ENCODE data around the gene UNC5A.

Gene UNC5A

GRCh38 chr5:176847148-176847547, 36.8 kb downstream of the UNC5A start:
- no peak for DNase-seq

- no peak for DNase-seq
Observed at GRCh38 chr5:176847726-176848290, 37.4 kb downstream of the UNC5A start.

- no peak for DNase-seq
Observed at GRCh38 chr5:176848651-176849050, 38.3 kb downstream of the UNC5A start.

DNA sequence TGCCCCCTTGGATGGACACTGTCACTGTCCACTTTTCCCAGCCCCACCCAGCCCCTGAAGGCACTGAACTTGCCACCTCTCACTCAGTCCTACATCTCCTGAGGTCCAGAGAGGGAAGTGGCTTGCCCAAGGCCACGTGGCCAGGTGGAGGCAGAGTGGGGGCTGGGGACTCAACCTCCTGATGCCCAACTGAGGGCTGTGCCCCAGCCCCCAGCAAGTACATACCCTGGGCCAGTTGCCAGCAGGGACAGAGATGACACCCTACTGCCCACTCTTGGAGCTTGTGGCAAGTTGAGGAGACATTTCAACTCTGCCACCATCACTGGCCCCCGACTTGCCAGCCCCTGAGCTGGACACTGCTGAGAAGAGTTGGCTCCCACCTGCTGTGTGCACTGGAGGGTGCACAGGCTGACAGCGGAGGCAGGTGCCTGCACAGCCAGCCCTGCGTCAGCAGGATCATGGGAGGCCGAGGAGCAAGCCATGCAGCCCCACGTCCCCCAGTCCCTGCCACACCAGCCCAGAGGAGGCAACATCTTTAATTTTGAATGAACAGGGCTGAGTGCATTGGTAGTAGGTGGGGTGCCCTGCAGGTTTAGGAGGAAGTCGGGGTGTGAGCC, 39.4 kb downstream of the UNC5A start:
- DNase-seq = no peak

- no peak for DNase-seq
Observed at GRCh38 chr5:176850371-176851245, 40.2 kb downstream of the UNC5A start.

DNA sequence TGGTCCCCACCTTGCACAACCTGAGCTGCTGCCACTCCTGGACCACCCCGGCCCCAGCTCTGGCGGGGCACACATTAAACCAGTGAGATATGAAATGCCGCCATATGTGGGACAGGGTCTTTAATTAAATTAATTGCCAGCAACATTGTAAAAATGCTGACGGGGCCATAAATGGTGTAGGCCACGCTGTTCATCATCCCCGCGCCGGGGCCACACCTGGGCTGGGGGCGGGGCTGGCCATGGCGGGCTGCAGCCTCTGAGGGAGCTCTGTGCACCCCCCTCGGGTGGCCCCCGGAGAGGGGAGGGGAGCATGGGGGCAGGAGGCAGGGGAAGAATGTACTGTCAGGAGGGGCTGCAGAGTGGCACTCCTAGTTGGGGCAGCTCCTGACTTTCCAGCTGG, 41.0 kb downstream of the UNC5A start:
- no peak for DNase-seq

DNA sequence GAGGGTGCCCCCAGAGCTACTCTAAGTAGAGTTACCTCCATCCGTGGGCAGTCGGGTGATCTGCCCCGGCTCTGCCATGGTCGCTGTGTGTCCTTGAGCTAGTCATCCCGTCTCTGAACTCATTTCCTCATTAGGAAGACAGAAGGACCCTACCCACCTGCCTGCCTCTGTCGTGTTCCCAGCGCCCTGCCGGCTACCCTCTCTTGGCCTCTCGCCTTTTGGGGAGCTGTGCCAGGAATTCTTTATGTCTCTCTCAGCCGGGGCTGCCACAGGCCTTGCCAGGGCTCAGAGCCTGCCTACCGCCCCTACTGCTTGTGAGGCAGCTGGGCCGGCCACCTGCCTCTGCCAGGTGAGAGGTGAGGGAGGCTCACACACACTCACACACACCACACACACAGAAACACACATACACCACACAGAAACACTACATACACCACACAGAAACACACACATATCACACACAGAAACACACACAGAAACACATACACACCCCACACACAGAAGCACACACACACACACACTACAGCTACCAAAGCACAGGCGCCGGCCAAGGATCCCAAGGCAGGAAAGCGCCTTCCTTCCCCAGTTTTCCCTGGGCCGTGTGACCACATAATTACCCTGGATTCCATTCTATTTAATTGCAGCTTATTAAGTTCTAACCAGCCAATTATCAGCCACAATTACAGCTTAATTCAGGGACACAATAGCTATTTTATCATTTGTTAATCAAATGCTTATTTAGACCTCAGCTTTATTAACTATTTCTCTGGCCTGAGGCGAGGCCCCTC, 41.7 kb downstream of the UNC5A start:
- DNase-seq = no peak

DNA sequence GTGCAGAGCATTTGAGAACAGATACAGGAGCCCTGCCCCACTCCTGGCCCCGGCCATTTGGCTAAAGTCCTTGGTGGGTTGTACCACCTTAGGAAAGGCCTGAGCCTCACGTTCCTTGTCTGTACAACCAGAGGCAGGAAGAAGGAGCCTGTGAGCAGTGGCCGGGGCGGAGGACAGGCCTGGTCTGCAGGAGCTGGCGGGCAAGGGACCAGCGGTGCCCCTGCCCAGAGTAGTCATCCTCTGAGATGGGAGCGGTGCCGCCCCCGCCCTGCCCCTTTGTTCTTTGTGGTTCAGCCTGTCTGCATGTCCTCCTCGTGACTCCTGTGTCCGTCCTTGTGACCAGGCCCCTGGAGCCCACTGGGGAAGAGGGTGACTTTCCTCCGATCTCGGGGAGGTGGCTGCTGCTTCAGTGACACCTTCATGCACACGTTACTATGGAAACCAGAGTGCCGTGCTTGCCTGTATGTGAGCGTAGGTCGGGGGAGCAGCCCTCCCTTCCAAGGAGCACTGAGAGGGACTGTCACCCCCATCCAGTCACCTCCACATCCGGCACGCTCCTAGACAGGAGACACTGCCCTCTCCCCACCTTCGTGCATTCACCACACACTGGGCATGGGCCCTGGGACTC, 42.9 kb downstream of the UNC5A start:
- no peak for DNase-seq

GRCh38 chr5:176854164-176854563, 43.8 kb downstream of the UNC5A start:
- DNase-seq = no peak

DNA sequence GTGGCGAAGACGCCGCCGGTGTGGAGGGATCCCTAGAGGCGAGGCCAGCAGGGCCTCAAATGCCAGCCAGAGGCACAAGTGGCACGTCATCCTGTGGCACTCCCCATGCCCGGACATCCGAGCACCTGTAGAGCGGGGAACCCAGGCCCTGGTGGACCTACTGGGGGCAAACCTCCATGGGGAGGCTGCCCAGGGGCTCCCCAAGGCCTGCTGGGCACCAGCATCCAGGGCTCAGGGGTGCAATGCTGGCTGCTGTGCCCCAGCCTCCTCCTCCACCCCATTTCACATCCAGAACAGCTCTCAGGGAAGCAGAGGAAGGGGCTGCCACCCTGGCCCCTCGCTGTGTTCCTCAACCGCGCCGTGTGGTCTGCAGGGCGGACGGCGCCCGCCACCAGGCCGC, 45.2 kb downstream of the UNC5A start:
- DNase-seq = no peak

DNA sequence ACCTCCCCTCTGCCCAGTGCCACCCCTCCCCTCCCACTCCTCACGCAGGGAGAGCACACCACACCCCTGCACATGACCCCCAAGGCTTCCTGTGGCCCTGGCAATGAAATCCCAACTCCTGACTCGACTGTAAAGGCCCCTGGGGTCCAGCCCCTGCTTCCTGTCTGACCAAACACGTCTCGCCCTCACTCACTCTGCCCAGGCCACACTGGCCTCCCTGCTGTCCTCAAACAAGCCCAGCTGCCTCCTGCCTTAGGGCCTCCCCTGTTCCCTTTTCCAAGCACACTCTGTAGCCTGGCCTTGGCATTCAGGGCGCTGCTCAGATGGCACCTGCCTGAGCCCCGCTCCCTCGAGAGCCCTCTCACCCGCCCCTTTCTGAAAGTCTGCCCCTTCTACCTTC, 46.4 kb downstream of the UNC5A start:
- no peak for DNase-seq

DNA sequence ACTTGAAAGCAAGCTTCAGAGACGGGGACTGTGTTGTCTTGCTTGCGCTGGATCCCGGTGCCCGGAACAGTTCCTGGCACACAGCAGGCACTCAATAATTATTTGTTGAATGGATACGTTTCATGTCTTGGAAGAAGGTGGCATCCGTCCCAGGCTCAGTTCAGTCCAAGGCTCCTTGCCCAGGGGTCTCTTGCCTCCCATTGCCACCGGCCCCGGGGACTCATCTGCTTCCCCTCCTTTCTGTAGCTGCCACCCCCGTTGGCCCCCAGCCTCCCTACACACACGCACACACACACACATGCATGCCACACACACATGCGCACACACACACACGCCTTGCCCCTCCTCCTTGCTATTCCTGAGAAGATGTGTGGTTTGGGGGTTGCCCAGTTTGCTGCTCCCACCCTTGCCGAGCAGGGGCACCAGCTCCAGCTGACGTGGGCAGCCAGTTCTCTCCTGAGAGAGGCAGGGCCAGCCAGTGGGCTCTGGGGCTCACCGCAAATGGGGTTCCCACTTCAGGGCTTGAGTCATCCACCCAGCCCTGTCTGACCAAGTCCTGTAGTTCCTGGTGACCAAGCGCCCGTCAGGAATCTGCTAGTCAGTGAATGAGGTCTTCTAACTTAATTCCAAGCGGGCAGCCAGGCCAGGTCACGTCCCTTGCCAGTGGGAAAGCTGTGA, 47.0 kb downstream of the UNC5A start:
- DNase-seq = no peak

GRCh38 chr5:176857894-176858273, 47.5 kb downstream of the UNC5A start:
- DNase-seq = no peak

- no peak for DNase-seq
Observed at GRCh38 chr5:176859916-176860315, 49.6 kb downstream of the UNC5A start.

DNA sequence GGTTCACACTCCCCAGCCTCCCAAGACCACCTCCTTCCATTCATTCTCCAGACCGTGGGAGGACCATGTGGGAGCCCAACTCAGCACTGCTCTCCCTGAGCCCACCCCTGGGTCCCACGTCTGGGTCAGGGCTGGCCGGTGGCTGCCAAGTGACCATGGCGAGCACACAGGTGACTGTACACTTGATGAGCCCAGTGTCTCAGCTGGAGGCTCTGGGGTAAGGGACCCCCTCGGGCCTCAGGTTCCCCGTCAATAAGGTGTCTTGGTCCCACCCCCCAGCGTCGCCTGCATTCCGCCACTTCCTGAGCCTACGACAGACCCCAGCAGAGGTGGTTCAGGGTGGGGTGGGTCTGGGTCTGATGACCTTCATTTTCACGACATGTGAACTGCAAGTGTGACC, 50.0 kb downstream of the UNC5A start:
- no peak for DNase-seq

DNA sequence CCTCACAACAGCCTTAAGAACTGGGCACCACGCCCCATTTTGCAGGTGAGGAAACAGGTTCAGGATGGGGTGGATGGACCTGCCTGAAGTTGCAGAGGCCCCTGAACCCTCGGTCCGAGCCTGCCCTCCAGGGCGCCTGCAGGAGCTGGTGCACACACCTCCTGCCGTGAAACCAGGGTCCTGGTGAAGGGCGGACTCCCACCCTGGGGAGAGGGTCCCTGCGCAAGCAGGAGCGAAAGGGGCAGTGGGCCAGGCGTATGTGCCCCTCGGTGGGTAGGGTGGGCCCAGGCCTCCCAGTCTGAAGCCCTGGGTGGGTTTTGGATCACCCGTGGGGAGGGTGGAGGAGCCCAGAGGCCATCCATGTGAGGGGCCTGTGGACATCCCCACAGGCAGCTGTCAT, 50.9 kb downstream of the UNC5A start:
- DNase-seq = no peak

- no peak for DNase-seq
Observed at GRCh38 chr5:176862330-176862995, 52.1 kb downstream of the UNC5A start.

GRCh38 chr5:176863041-176863764, 52.8 kb downstream of the UNC5A start:
- no peak for DNase-seq

GRCh38 chr5:176863765-176864098, 53.4 kb downstream of the UNC5A start:
- DNase-seq = no peak

GRCh38 chr5:176864755-176865154, 54.4 kb downstream of the UNC5A start:
- DNase-seq = no peak

GRCh38 chr5:176865964-176866363, 55.6 kb downstream of the UNC5A start:
- DNase-seq = no peak
